GM19043 (cell line): ENCODE measurements around the gene PRKAA1.
"Not testable (repeated sequence)": the region's sequence is repeated elsewhere in the genome, so short reads cannot be mapped to it uniquely, and the experiment has no call there.

Source experiments
- ATAC-seq: cut with Tn5 transposase; IDR thresholded peaks from one replicate; pipeline ENCODE4 v1.9.1; 2021; ENCODE audit warnings: low read depth; ENCODE audit not compliant: unreplicated experiment

Gene PRKAA1

GRCh38 chr5:40826489-40827187 is 28.5 kb upstream of the PRKAA1 start:
- no peak for ATAC-seq

GRCh38 chr5:40825461-40826043 is 27.4 kb upstream of the PRKAA1 start:
- not testable (repeated sequence) for ATAC-seq

- no peak for ATAC-seq
Observed at GRCh38 chr5:40823459-40823858, 25.3 kb upstream of the PRKAA1 start.

- ATAC-seq, result no peak
Observed at GRCh38 chr5:40813698-40814281, 15.6 kb upstream of the PRKAA1 start.

GRCh38 chr5:40812125-40812524 is 14.0 kb upstream of the PRKAA1 start:
- no peak for ATAC-seq

- no peak for ATAC-seq
Observed at GRCh38 chr5:40801771-40802562, 3.8 kb upstream of the PRKAA1 start.

GRCh38 chr5:40799258-40799657 is 1.1 kb upstream of the PRKAA1 start:
- ATAC-seq, result no peak

- no peak for ATAC-seq
Observed at GRCh38 chr5:40798801-40799210, 632 bp upstream of the PRKAA1 start.

GRCh38 chr5:40797273-40798011 is 732 bp downstream of the PRKAA1 start:
- peak; percentile 33 for ATAC-seq

- no peak for ATAC-seq
Observed at GRCh38 chr5:40796487-40796889, 1.7 kb downstream of the PRKAA1 start.

GRCh38 chr5:40794877-40795276 is 3.3 kb downstream of the PRKAA1 start:
- not testable (repeated sequence) for ATAC-seq

- not testable (repeated sequence) for ATAC-seq
Observed at GRCh38 chr5:40794340-40794739, 3.8 kb downstream of the PRKAA1 start.

- ATAC-seq, result not testable (repeated sequence)
Observed at GRCh38 chr5:40792691-40793090, 5.5 kb downstream of the PRKAA1 start.

GRCh38 chr5:40791715-40792139 is 6.4 kb downstream of the PRKAA1 start:
- ATAC-seq, result no peak

- no peak for ATAC-seq
Observed at GRCh38 chr5:40790947-40791593, 7.1 kb downstream of the PRKAA1 start.

GRCh38 chr5:40788941-40789340 is 9.2 kb downstream of the PRKAA1 start:
- ATAC-seq, result not testable (repeated sequence)

- ATAC-seq, result no peak
Observed at GRCh38 chr5:40787986-40788385, 10.2 kb downstream of the PRKAA1 start.

GRCh38 chr5:40786664-40787063 is 11.5 kb downstream of the PRKAA1 start:
- not testable (repeated sequence) for ATAC-seq

- ATAC-seq, result no peak
Observed at GRCh38 chr5:40784916-40785315, 13.3 kb downstream of the PRKAA1 start.
